Activated B cell treated with CpG ODN at 0.5 μM for 24 hours (primary cell): ENCODE measurements around the gene TALDO1. TPM values are rescaled to one million over a fixed set of nuclear protein-coding genes. Genes with fewer than 3 reads are reported as not detected.

Experiments used
- ATAC-seq: fragments of 200-7000 bp; cut with Tn5 transposase; one replicate; pipeline ENCODE4 v1.10.0; 2021; ENCODE audit warnings: low read depth, mild to moderate bottlenecking, moderate library complexity
- CTCF ChIA-PET: fragments of 350-600 bp; sonication (Branson Sonifier 250); formaldehyde crosslinking; loops from one replicate; lab custom pipeline; 2021; ENCODE audit warnings: antibody characterized with exemption; lab: Charles Lee
- POLR2A ChIA-PET: fragments of 350-600 bp; sonication (Branson Sonifier 250); formaldehyde crosslinking; loops from one replicate; lab custom pipeline; 2021; ENCODE audit warnings: antibody characterized with exemption; lab: Charles Lee
- DNase-seq: peaks from one replicate; pipeline ENCODE4 v3.0.0; 2022
- H3K27ac Mint-ChIP-seq: one replicate; pipeline ENCODE4 v1.8.0; 2020; ENCODE audit warnings: mixed read lengths
- H3K27me3 Mint-ChIP-seq: one replicate; pipeline ENCODE4 v1.8.0; 2021; ENCODE audit warnings: mixed read lengths
- H3K36me3 Mint-ChIP-seq: one replicate; pipeline ENCODE4 v1.8.0; 2021; ENCODE audit warnings: low read depth, mixed read lengths
- H3K4me1 Mint-ChIP-seq: one replicate; pipeline ENCODE4 v1.8.0; 2021; ENCODE audit warnings: mixed read lengths
- H3K4me3 Mint-ChIP-seq: one replicate; pipeline ENCODE4 v1.8.0; 2020; ENCODE audit warnings: mild to moderate bottlenecking, mixed read lengths
- H3K9me3 Mint-ChIP-seq: one replicate; pipeline ENCODE4 v1.8.0; 2020; ENCODE audit warnings: mixed read lengths
- CTCF ChIP-seq: fragments of 200-600 bp; IDR thresholded peaks from one replicate; pipeline ENCODE4 v1.8.0; 2022; ENCODE audit warnings: antibody characterized with exemption, mild to moderate bottlenecking
- intact Hi-C: fragments of 100-400 bp; cut with micrococcal nuclease; formaldehyde crosslinking; loops from one replicate; pipeline ENCODE4 v1.15.1; 2024
- total RNA-seq: library from RNA; stranded (reverse); gene quantifications from 2 replicates; pipeline ENCODE4 v1.2.3, GENCODE V29; 2022

TALDO1 gene
- total RNA-seq, 1 donor from 2014 or later, result 194 TPM

DNA sequence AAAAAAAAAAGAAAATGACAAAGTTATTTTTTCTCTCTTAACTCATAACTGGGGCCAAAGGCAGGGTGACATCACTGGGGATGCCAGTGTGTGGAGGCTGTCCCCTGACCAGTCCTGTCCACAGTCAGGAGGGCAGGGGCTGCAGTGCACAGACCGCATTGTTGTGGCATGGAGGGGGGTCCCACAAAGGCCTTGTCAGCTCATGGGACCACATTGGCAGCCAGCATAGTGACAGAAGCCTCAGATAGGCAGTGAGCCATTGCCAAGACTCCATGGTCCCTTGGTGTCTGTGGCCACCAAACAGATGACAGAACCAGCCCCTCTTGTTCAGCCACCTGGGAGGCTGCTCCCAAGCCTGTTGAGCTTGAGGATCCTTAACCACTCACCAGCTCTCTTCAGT lies 47.5 kb upstream of the TALDO1 start:
- H3K4me1 Mint-ChIP-seq, result peaks cover 23% of the 10 kb centered on the region
- ATAC-seq, result no peak
- ChIA-PET POLR2A (no interaction called here), CTCF (interaction anchor here (9.7 kb wide), 1 partner anchor 25 kb away, joined by 70 read pairs; no protein-coding TSS in a partner anchor)
- intact Hi-C loops, result loop anchor here (10.0 kb wide), 1 partner anchor 685 kb away; the partner anchor contains the start of gene BRSK2
- peaks cover 24% of the 10 kb centered on the region for H3K36me3 Mint-ChIP-seq
- H3K27ac Mint-ChIP-seq, result no peak overlapping the region
- no peaks in the 10 kb centered on the region for H3K9me3 Mint-ChIP-seq
- no peak for DNase-seq
- no peak overlapping the region for H3K4me3 Mint-ChIP-seq
- TF ChIP-seq CTCF, result no peak
- no peaks in the 10 kb centered on the region for H3K27me3 Mint-ChIP-seq

DNA sequence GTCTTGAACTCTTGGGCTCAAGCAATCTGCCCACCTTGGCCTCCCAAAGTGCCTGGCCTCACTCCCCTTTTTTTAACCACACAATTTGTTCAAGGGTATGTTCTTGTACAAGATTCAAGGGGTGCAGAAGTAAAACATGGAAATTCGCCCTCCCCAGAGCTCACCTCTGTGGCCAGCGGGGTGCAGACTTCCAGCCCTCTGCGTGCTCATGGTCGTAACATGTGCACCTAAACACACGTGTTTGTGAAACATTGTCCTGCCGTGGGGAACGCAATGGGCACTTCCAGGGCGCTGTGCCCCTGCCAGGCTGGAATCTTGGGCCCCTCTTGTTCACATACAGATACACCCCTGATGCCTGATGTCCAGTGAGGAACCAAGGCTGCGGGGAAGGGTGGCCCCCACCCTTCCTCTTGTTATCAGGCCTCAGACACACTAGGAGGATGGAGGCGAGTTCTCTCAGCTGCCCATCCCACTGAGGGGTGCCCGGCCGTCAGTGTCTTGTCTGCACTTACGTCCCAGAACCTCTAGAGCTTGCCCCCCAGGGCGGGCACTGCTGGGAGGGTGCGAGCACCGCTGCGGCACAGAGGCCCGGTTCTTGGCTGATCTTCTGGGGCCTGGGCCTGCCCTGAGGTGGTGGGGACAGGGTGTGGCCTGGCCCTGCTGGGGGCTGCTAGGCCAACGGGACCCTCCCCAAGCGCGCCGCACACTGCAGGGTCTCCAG lies 45.4 kb upstream of the TALDO1 start:
- no peak for TF ChIP-seq CTCF
- Mint-ChIP-seq H3K4me3 (no peak overlapping the region), H3K4me1 (peaks cover 19% of the 10 kb centered on the region), H3K27me3 (no peaks in the 10 kb centered on the region), H3K36me3 (peaks cover 23% of the 10 kb centered on the region), H3K27ac (no peak overlapping the region), H3K9me3 (no peaks in the 10 kb centered on the region)
- ATAC-seq (no peak), DNase-seq (no peak)
- intact Hi-C loops, result no loop called here
- ChIA-PET CTCF (no interaction called here), POLR2A (interaction anchor here (0.6 to 1.0 kb wide), 3 partner anchors 9 to 401 kb away, joined by 3 to 8 read pairs (median 6); no protein-coding TSS in a partner anchor)

GRCh38 chr11:702462-703461 lies 44.5 kb upstream of the TALDO1 start:
- Mint-ChIP-seq H3K27me3 (peaks cover 4% of the 10 kb centered on the region), H3K4me1 (peaks cover 14% of the 10 kb centered on the region), H3K9me3 (no peaks in the 10 kb centered on the region), H3K4me3 (no peak overlapping the region), H3K36me3 (peaks cover 23% of the 10 kb centered on the region), H3K27ac (no peak overlapping the region)
- TF ChIP-seq CTCF, result no peak
- intact Hi-C loops, result no loop called here
- DNase-seq (no peak), ATAC-seq (no peak)
- ChIA-PET CTCF (no interaction called here), POLR2A (interaction anchor here (0.6 to 1.3 kb wide), 2 partner anchors 8 to 402 kb away, joined by 3 to 6 read pairs; no protein-coding TSS in a partner anchor)

DNA sequence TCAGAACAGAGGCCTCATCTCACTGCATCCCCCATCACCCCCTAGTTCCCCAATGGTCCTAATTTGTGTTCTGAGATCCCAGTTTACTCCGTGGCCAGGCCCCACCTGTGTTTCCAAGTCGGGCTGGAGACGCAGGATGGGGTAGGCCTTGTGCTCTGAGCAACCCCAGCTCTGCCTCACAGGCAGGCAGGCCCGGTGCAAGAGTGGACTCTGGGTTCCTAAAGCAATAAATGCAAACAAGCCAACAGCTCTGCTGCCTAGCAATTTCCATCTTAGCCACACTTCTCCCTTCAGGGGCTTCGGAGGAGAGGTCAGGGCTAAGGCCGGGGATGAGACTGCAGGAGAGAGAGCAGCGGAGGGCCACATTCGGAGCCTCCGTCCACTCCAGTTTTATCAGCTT lies 43.8 kb upstream of the TALDO1 start:
- ATAC-seq, result no peak
- Mint-ChIP-seq H3K36me3 (peaks cover 23% of the 10 kb centered on the region), H3K27ac (no peak overlapping the region), H3K4me3 (no peak overlapping the region), H3K4me1 (peaks cover 10% of the 10 kb centered on the region), H3K27me3 (peaks cover 9% of the 10 kb centered on the region), H3K9me3 (no peaks in the 10 kb centered on the region)
- ChIA-PET CTCF (interaction anchor here (1.7 kb wide), 1 partner anchor 19 kb away, joined by 5 read pairs; no protein-coding TSS in a partner anchor), POLR2A (interaction anchor here (1.3 kb wide), 1 partner anchor 9 kb away, joined by 3 read pairs; no protein-coding TSS in a partner anchor)
- intact Hi-C loops, result no loop called here
- TF ChIP-seq CTCF, result no peak
- no peak for DNase-seq
